AG04450 (cell line): ENCODE data around the gene FOXD1. TPM values are rescaled to one million over a fixed set of nuclear protein-coding genes. Genes with fewer than 3 reads are reported as not detected.

ENCODE experiments used
- CTCF ChIA-PET: fragments of 300-600, 350-600 bp; formaldehyde crosslinking; extraction: SDS; loops from one replicate; lab custom pipeline; 2022; ENCODE audit warnings: antibody characterized with exemption, inconsistent platforms; lab: Charles Lee
- POLR2A ChIA-PET: fragments of 350-600 bp; formaldehyde crosslinking; extraction: SDS; loops from one replicate; lab custom pipeline; 2021; ENCODE audit warnings: antibody characterized with exemption, inconsistent platforms; lab: Yijun Ruan, JAX
- DNase-seq: peaks from one replicate; pipeline ENCODE4 v3.0.0-alpha.2; 2011; ENCODE audit warnings: low read depth, low spot score
- H3K27ac ChIP-seq: one replicate; pipeline ENCODE4 v1.5.1; 2012; ENCODE audit warnings: low read depth, low read length, control low read depth
- H3K27me3 ChIP-seq: one replicate; pipeline ENCODE4 v1.6.0; 2012; ENCODE audit warnings: low read length; ENCODE audit not compliant: control insufficient read depth, insufficient read depth
- H3K4me3 ChIP-seq: 2 replicates; pipeline ENCODE4 v1.5.1; 2011; ENCODE audit warnings: mild to moderate bottlenecking, low read depth, low read length, control low read depth
- H3K9me3 ChIP-seq: 2 replicates; pipeline ENCODE4 v1.5.1; 2012; ENCODE audit warnings: low read length; ENCODE audit not compliant: control insufficient read depth, insufficient read depth
- CTCF ChIP-seq: IDR thresholded peaks from 2 replicates; pipeline ENCODE4 v1.5.1; 2011; ENCODE audit warnings: low read depth, low read length, control low read depth, inconsistent platforms
- polyA minus RNA-seq: library from RNA; depleted of rRNA, polyadenylated mRNA; stranded (reverse); fragments of >200 nt; gene quantifications from 2 replicates; pipeline ENCODE4 v1.2.3, GENCODE V29; 2011; rRNA and poly(A)+ RNA removed
- polyA plus RNA-seq: library from polyadenylated mRNA; depleted of rRNA; stranded (reverse); fragments of >200 nt; gene quantifications from 2 replicates; pipeline ENCODE4 v1.2.3, GENCODE V29; 2011; rRNA removed

FOXD1 gene
- 7.5 and 8.4 TPM in 2 replicates for polyA plus RNA-seq
- 3.7 and 3.9 TPM in 2 replicates for polyA minus RNA-seq

DNA sequence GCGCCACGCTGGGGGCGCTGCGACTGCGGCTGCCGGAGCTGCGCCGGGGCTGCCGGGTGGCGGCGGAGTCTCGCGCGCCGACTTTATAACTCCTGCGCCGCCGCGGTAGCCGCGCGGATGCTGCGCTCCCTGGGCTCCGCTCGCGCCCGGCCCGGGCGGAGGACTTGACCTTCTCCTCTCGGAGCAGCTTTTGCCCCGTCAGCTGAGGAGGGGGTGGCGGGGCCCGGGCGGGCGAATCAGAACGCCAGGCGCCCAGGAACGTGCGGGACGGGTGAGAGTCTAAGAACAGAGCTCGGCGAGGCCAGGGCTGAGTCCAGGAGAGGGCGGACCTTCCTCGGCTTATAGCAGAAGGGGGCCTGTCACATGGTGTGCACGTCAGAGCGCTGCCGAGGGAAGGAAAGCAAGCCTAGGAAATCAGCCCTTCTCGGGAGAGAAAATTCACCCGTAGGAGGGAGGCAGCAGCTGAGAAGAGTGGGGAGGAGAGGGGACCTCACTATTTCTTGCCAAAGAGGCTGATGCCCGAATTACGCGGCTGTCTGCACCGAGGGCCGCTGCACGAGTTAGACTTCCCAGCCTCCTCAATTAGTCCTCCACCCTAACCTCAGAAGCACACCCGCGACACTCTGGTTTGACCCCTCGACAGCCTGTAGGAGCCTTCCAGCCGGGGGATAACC, at the start of gene FOXD1:
Gene FOXD1, minus strand, starts transcription at position 315 of the 674 bp plus-strand sequence. CDS start 415 bp downstream, outside the sequence.
- TF ChIP-seq CTCF = peak; percentile 8; the same call in 1 of the 2 replicates
- POLR2A ChIA-PET = interaction anchor here (0.6 to 2.8 kb wide), 29 partner anchors 8 to 333 kb away, joined by 3 to 27 read pairs (median 5); partner anchors contain the start of gene BTF3

GRCh38 chr5:73497497-73498056, 49.0 kb upstream of the FOXD1 start:
- Histone ChIP-seq H3K4me3 (peak overlapping the region; percentile 86), H3K9me3 (no peaks in the 10 kb centered on the region; the same call in 1 of the 2 replicates), H3K27me3 (no peaks in the 10 kb centered on the region), H3K27ac (peak overlapping the region; percentile 88)
- ChIA-PET CTCF (interaction anchor here (0.7 to 3.7 kb wide), 8 partner anchors 10 to 374 kb away, joined by 3 to 25 read pairs (median 4); no protein-coding TSS in a partner anchor), POLR2A (interaction anchor here (0.5 to 1.9 kb wide), 3 partner anchors 10 to 1010 kb away, joined by 3 to 8 read pairs (median 5); partner anchors contain the start of gene FOXD1)
- no peak for DNase-seq
- TF ChIP-seq CTCF = no peak

More for the DNA sequence above, at the start of gene FOXD1:
- Histone ChIP-seq H3K27ac (peak within 1 kb of the TSS; percentile 90), H3K9me3 (peaks cover 10% of the 10 kb centered on the region; the same call in 1 of the 2 replicates), H3K27me3 (no peaks in the 10 kb centered on the region), H3K4me3 (peak within 1 kb of the TSS; percentile 85)
- CTCF ChIA-PET = interaction anchor here (0.7 to 3.4 kb wide), 5 partner anchors 136 to 492 kb away, joined by 4 to 24 read pairs (median 8); no protein-coding TSS in a partner anchor
- DNase-seq = peak; percentile 93

DNA sequence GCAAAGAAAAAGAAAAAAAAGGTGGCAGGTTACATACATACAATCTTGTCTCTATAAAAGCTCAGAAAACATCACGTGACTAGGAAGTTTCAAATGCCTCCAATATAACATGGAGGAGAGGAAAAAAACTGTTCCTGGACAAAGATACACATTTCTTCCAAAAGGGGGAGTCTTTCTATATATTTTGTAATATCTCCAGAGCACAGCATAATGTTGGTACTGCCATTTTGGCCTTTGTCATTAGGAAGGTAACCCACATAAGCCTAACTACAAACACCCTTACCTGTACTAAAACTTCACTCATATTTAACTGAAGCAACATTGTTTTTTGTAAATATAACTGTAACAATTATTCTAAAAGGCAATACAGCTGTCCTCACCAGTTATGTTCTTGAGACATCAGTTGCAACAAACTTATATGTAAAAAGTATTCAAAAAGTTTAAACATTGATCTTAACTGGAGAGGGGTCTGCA, 48.4 kb upstream of the FOXD1 start:
- POLR2A ChIA-PET = no interaction called here

DNA sequence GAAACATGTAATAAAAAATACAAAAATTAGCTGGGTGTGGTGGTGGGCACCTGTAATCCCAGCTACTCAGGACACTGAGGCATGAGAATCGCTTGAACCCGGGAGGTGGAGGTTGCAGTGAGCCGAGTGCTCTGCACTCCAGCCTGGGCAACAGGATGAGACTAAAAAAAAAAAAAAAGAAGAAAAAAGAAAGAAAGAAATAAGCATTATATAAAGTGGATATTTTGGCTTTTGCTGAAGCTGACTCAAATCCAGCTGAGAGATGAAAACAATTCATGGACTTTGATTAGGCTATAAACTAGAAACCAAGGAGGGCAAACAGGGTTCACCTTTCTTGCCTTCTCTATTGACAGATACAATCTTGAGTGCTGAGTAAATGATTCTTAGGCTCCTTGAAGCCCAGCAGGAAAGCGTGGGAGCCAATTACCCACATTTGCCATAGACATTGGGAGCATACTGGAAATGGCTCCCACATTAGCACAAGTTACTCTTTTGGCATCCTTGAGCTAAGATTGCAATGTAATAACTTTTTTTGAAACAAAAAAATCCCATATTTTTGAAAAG, 47.3 kb upstream of the FOXD1 start:
- no peak for TF ChIP-seq CTCF
- DNase-seq = no peak

More for the DNA sequence above, 48.4 kb upstream of the FOXD1 start:
- TF ChIP-seq CTCF = peak; percentile 42
- Histone ChIP-seq H3K9me3 (no peaks in the 10 kb centered on the region; the same call in 1 of the 2 replicates), H3K4me3 (no peak overlapping the region), H3K27me3 (no peaks in the 10 kb centered on the region), H3K27ac (no peak overlapping the region)
- peak; percentile 16 for DNase-seq
- CTCF ChIA-PET = interaction anchor here (0.7 to 3.7 kb wide), 20 partner anchors 8 to 414 kb away, joined by 3 to 25 read pairs (median 4); no protein-coding TSS in a partner anchor

More for the DNA sequence above, 47.3 kb upstream of the FOXD1 start:
- ChIA-PET CTCF (interaction anchor here (0.8 to 3.0 kb wide), 10 partner anchors 9 to 280 kb away, joined by 3 to 20 read pairs (median 4); no protein-coding TSS in a partner anchor), POLR2A (no interaction called here)
- Histone ChIP-seq H3K27me3 (no peaks in the 10 kb centered on the region), H3K4me3 (no peak overlapping the region), H3K27ac (no peak overlapping the region), H3K9me3 (no peaks in the 10 kb centered on the region; the same call in 1 of the 2 replicates)
